ENCODE results near the gene CCDC30.

CCDC30 gene

DNA sequence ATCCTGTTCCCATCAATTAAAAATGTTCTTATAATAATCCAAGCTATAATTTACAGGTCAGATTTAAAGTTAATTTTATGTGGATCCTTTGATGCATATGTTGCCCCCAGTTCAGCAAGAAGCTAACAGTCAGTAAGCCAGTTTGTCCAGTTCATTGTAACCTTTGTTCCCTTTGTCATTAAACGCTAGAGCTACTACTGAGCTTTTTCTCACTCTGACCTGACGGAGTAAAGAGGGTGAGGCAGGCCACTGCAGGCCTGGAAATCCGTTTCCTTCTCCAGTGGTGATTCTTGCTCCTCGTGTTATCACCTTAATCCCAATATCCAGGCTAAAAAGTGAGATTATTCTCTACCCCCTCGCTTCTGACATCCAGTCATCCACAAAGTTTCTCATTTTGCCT lies 229.4 kb downstream of the CCDC30 start:
- DNase-seq (ENCODE audit: low read depth), result no peak

- DNase-seq (ENCODE audit: low read depth), result no peak
Measured at GRCh38 chr1:42692911-42693310, 229.8 kb downstream of the CCDC30 start.

GRCh38 chr1:42698081-42698813 lies 235.2 kb downstream of the CCDC30 start:
- no peak for DNase-seq (ENCODE audit: low read depth)

DNA sequence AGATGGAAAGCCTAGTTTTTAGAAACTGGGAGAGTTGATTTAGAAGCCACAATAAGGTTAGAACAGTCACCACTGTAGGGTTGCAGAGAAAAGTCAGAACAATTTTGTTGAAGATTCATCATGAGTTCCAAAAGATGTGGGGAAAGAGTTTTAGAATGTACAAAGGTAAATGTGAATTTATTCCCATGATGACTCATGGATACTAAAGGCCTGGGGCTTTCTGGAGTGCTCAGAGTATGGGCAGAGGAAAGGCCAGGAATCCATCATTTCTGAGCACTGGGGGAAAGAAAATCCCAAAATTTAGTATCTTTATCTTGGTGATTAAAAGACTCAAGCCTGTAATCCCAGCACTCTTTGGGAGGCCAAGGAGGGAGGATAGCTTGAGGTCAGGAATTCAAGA lies 236.9 kb downstream of the CCDC30 start:
- DNase-seq (ENCODE audit: low read depth), result no peak

- no peak for DNase-seq (ENCODE audit: low read depth)
Measured at GRCh38 chr1:42703888-42704464, 240.9 kb downstream of the CCDC30 start.
